BLaER1 treated with 17β-estradiol and CSF1 and Interleukin-3, amounts not matched to agents 10 nM and 100 nM (cell line): ENCODE data around the gene MYLK.

Source experiments
- H3K27ac ChIP-seq, 11 experiments: shearing (Covaris generic); formaldehyde crosslinking; 2 replicates each; pipeline ENCODE4 v1.8.1; 2022
- H3K27me3 ChIP-seq, 11 experiments: shearing (Covaris generic); formaldehyde crosslinking; 2 replicates each; pipeline ENCODE4 v1.8.1; 2022
- H3K36me3 ChIP-seq, 11 experiments: shearing (Covaris generic); formaldehyde crosslinking; 2 replicates each; pipeline ENCODE4 v1.8.1; 2022
- H3K4me1 ChIP-seq, 10 experiments: shearing (Covaris generic); formaldehyde crosslinking; 2 replicates each; pipeline ENCODE4 v1.8.1; 2022
- H3K4me2 ChIP-seq, 11 experiments: shearing (Covaris generic); formaldehyde crosslinking; 2 replicates each; pipeline ENCODE4 v1.8.1; 2022
- H3K4me3 ChIP-seq, 10 experiments: shearing (Covaris generic); formaldehyde crosslinking; 2 replicates each; pipeline ENCODE4 v1.8.1; 2022
- H3K9ac ChIP-seq, 11 experiments: shearing (Covaris generic); formaldehyde crosslinking; 2 replicates each; pipeline ENCODE4 v1.8.1; 2022
- H3K9me3 ChIP-seq, 11 experiments: shearing (Covaris generic); formaldehyde crosslinking; replicated peaks in 1 of 11; 2 replicates each; pipeline ENCODE4 v1.8.1; 2022
- H4K20me1 ChIP-seq, 11 experiments: shearing (Covaris generic); formaldehyde crosslinking; 2 replicates each; pipeline ENCODE4 v1.8.1; 2022
- Cebpa-rat ChIP-seq, 11 experiments: shearing (Covaris generic); IDR thresholded peaks; 2 replicates each; pipeline ENCODE4 v1.8.1; 2022

The MYLK gene

GRCh38 chr3:123783811-123784210, 100.3 kb downstream of the MYLK start:
- H3K4me2 ChIP-seq, result peak overlapping the region in 4 of 11 experiments; percentile 14 to 75 (median 40); a peak in 7 of 22 replicates
- H3K4me1 ChIP-seq, result peaks cover 0 to 39% (median 8%) of the 10 kb centered on the region in 10 experiments; a peak in 11 of 20 replicates
- H3K4me3 ChIP-seq, result no peak overlapping the region
- H3K9ac ChIP-seq, result no peak overlapping the region
- H4K20me1 ChIP-seq, result no peaks in the 10 kb centered on the region
- no peaks in the 10 kb centered on the region for H3K9me3 ChIP-seq
- H3K27ac ChIP-seq, result no peak overlapping the region
- TF ChIP-seq Cebpa-rat (IDR thresholded peaks at IDR 0.05), result no peak
- no peaks in the 10 kb centered on the region for H3K27me3 ChIP-seq
- H3K36me3 ChIP-seq, result peaks cover 0 to 54% (median 10%) of the 10 kb centered on the region in 11 experiments; a peak in 12 of 22 replicates

- H3K27ac ChIP-seq, result no peak overlapping the region
Observed at GRCh38 chr3:123783050-123783689, 101.0 kb downstream of the MYLK start.

GRCh38 chr3:123782488-123782887, 101.6 kb downstream of the MYLK start:
- no peaks in the 10 kb centered on the region for H3K9me3 ChIP-seq
- H4K20me1 ChIP-seq, result no peaks in the 10 kb centered on the region
- H3K27me3 ChIP-seq, result no peaks in the 10 kb centered on the region
- no peak overlapping the region for H3K9ac ChIP-seq
- H3K36me3 ChIP-seq, result peaks cover 0 to 51% (median 7%) of the 10 kb centered on the region in 11 experiments; a peak in 12 of 22 replicates
- no peak overlapping the region for H3K4me3 ChIP-seq
- H3K27ac ChIP-seq, result no peak overlapping the region
- no peak for TF ChIP-seq Cebpa-rat (IDR thresholded peaks at IDR 0.05)
- peak overlapping the region in 4 of 11 experiments; percentile 19 to 75 (median 54); a peak in 5 of 22 replicates for H3K4me2 ChIP-seq
- H3K4me1 ChIP-seq, result peaks cover 0 to 39% (median 6%) of the 10 kb centered on the region in 10 experiments; a peak in 9 of 20 replicates

More at GRCh38 chr3:123783050-123783689, 101.0 kb downstream of the MYLK start:
- no peaks in the 10 kb centered on the region for H3K9me3 ChIP-seq
- no peaks in the 10 kb centered on the region for H3K27me3 ChIP-seq
- H3K36me3 ChIP-seq, result peaks cover 0 to 55% (median 10%) of the 10 kb centered on the region in 11 experiments; a peak in 12 of 22 replicates
- H3K4me1 ChIP-seq, result peaks cover 0 to 39% (median 9%) of the 10 kb centered on the region in 10 experiments; a peak in 9 of 20 replicates
- peak overlapping the region in 4 of 11 experiments; percentile 19 to 75 (median 54); a peak in 8 of 22 replicates for H3K4me2 ChIP-seq
- H3K4me3 ChIP-seq, result no peak overlapping the region
- H3K9ac ChIP-seq, result no peak overlapping the region
- H4K20me1 ChIP-seq, result no peaks in the 10 kb centered on the region
- TF ChIP-seq Cebpa-rat (IDR thresholded peaks at IDR 0.05), result no peak

- peaks cover 0 to 39% (median 5%) of the 10 kb centered on the region in 10 experiments; a peak in 9 of 20 replicates for H3K4me1 ChIP-seq
- peaks cover 0 to 51% (median 4%) of the 10 kb centered on the region in 11 experiments; a peak in 11 of 22 replicates for H3K36me3 ChIP-seq
- H3K27me3 ChIP-seq, result no peaks in the 10 kb centered on the region
- no peak overlapping the region for H3K9ac ChIP-seq
- no peaks in the 10 kb centered on the region for H3K9me3 ChIP-seq
- no peak overlapping the region for H3K27ac ChIP-seq
- H4K20me1 ChIP-seq, result no peaks in the 10 kb centered on the region
- H3K4me3 ChIP-seq, result no peak overlapping the region
- no peak for TF ChIP-seq Cebpa-rat (IDR thresholded peaks at IDR 0.05)
- H3K4me2 ChIP-seq, result peak overlapping the region in 2 of 11 experiments; percentile 34 to 75; a peak in 3 of 22 replicates
Observed at GRCh38 chr3:123781571-123782275, 102.4 kb downstream of the MYLK start.

GRCh38 chr3:123781138-123781537, 103.0 kb downstream of the MYLK start:
- H4K20me1 ChIP-seq, result no peaks in the 10 kb centered on the region
- H3K36me3 ChIP-seq, result peaks cover 0 to 54% (median 4%) of the 10 kb centered on the region in 11 experiments; a peak in 11 of 22 replicates
- H3K27me3 ChIP-seq, result no peaks in the 10 kb centered on the region
- no peak overlapping the region for H3K9ac ChIP-seq
- no peak overlapping the region for H3K27ac ChIP-seq
- H3K4me1 ChIP-seq, result peaks cover 0 to 39% (median 5%) of the 10 kb centered on the region in 10 experiments; a peak in 9 of 20 replicates
- H3K9me3 ChIP-seq, result no peaks in the 10 kb centered on the region; a peak in 1 of 22 replicates
- no peak for TF ChIP-seq Cebpa-rat (IDR thresholded peaks at IDR 0.05)
- H3K4me2 ChIP-seq, result peak overlapping the region in 2 of 11 experiments; percentile 34 to 75; a peak in 3 of 22 replicates
- no peak overlapping the region for H3K4me3 ChIP-seq

GRCh38 chr3:123780656-123781055, 103.5 kb downstream of the MYLK start:
- no peaks in the 10 kb centered on the region for H4K20me1 ChIP-seq
- H3K27ac ChIP-seq, result no peak overlapping the region
- TF ChIP-seq Cebpa-rat (IDR thresholded peaks at IDR 0.05), result no peak
- peaks cover 0 to 54% (median 9%) of the 10 kb centered on the region in 11 experiments; a peak in 11 of 22 replicates for H3K36me3 ChIP-seq
- H3K4me3 ChIP-seq, result no peak overlapping the region
- H3K9me3 ChIP-seq, result no peaks in the 10 kb centered on the region; a peak in 1 of 22 replicates
- peaks cover 0 to 39% (median 5%) of the 10 kb centered on the region in 10 experiments; a peak in 9 of 20 replicates for H3K4me1 ChIP-seq
- H3K9ac ChIP-seq, result no peak overlapping the region
- no peaks in the 10 kb centered on the region for H3K27me3 ChIP-seq
- H3K4me2 ChIP-seq, result peak overlapping the region in 2 of 11 experiments; percentile 0 to 34; a peak in 1 of 22 replicates

GRCh38 chr3:123779655-123780231, 104.4 kb downstream of the MYLK start:
- peaks cover 0 to 39% (median 5%) of the 10 kb centered on the region in 10 experiments; a peak in 9 of 20 replicates for H3K4me1 ChIP-seq
- TF ChIP-seq Cebpa-rat (IDR thresholded peaks at IDR 0.05), result no peak
- no peak overlapping the region for H3K4me2 ChIP-seq
- H3K9me3 ChIP-seq, result no peaks in the 10 kb centered on the region; a peak in 1 of 22 replicates
- H3K36me3 ChIP-seq, result peaks cover 0 to 61% (median 7%) of the 10 kb centered on the region in 11 experiments; a peak in 11 of 22 replicates
- no peak overlapping the region for H3K27ac ChIP-seq
- H4K20me1 ChIP-seq, result no peaks in the 10 kb centered on the region
- H3K27me3 ChIP-seq, result no peaks in the 10 kb centered on the region
- H3K9ac ChIP-seq, result no peak overlapping the region
- H3K4me3 ChIP-seq, result no peak overlapping the region

- Histone ChIP-seq H3K9ac (no peak overlapping the region), H4K20me1 (no peaks in the 10 kb centered on the region), H3K27me3 (no peaks in the 10 kb centered on the region), H3K9me3 (no peaks in the 10 kb centered on the region; a peak in 1 of 22 replicates), H3K27ac (no peak overlapping the region), H3K4me2 (peak overlapping the region in 1 of 11 experiments; percentile 22; a peak in 1 of 22 replicates), H3K4me1 (peaks cover 0 to 39% (median 5%) of the 10 kb centered on the region in 10 experiments; a peak in 9 of 20 replicates), H3K4me3 (no peak overlapping the region), H3K36me3 (peaks cover 0 to 66% (median 7%) of the 10 kb centered on the region in 11 experiments; a peak in 11 of 22 replicates)
- no peak for TF ChIP-seq Cebpa-rat (IDR thresholded peaks at IDR 0.05)
Observed at GRCh38 chr3:123778991-123779622, 105.0 kb downstream of the MYLK start.
